ENCODE measurements around the gene HIC2.
"Not testable (repeated sequence)": the region's sequence is repeated elsewhere in the genome, so short reads cannot be mapped to it uniquely, and the experiment has no call there.

The HIC2 gene

DNA sequence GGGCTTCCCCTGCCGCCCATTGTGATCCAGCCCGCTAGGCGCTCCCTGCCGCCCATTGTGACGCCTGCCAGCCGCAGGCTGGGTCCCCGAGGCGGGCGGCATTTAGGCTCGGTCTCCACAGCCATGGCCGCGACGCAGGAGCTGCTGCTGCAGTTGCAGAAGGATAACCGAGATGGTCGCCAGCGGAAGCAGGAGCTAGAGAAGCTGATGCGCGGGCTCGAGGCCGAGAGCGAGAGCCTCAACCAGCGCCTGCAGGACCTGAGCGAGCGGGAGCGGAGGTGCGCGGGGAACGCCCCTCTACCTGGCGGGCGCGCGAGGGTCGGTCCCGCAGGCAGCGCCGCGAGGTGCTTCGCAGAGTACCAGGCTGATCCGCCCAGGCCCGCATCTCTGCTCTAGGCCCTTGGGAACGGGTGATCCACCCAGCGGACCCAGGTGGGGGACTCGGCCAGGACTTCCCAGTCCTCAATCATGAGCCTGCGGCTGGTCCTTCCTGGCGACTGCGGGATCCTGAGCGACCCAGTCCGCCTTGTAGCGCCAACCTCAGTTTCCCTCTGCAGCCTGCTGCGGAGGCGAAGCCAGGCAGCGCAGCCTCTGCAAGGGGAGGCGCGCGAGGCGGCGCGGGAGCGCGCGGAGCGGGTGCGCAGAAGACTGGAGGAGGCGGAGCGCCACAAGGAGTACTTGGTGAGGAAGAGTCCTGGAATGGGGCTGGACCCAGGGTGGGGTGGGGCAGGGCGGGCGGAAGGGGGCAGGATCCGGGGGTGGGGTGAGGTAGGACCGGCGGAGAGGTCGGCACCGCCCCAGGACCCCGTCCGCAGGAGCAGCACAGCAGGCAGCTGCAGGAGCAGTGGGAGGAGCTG, 50.4 kb downstream of the HIC2 start, which contains the start of gene TMEM191C:
TMEM191C (plus strand) TSS at position 51 of the 857 bp plus-strand sequence; CDS start at position 124, 73 bp downstream.
- H3K27me3 ChIP-seq (ENCODE audit: control insufficient read depth, insufficient read depth, low read length); H3K36me3 ChIP-seq (ENCODE audit: control insufficient read depth, insufficient read depth, low read length); H3K4me3 ChIP-seq (ENCODE audit: low read length); H3K4me1 ChIP-seq (ENCODE audit: control insufficient read depth, insufficient read depth, low read length); H3K9ac ChIP-seq (ENCODE audit: low read length); H3K9me3 ChIP-seq (ENCODE audit: control insufficient read depth, low read length): not testable (repeated sequence)

DNA sequence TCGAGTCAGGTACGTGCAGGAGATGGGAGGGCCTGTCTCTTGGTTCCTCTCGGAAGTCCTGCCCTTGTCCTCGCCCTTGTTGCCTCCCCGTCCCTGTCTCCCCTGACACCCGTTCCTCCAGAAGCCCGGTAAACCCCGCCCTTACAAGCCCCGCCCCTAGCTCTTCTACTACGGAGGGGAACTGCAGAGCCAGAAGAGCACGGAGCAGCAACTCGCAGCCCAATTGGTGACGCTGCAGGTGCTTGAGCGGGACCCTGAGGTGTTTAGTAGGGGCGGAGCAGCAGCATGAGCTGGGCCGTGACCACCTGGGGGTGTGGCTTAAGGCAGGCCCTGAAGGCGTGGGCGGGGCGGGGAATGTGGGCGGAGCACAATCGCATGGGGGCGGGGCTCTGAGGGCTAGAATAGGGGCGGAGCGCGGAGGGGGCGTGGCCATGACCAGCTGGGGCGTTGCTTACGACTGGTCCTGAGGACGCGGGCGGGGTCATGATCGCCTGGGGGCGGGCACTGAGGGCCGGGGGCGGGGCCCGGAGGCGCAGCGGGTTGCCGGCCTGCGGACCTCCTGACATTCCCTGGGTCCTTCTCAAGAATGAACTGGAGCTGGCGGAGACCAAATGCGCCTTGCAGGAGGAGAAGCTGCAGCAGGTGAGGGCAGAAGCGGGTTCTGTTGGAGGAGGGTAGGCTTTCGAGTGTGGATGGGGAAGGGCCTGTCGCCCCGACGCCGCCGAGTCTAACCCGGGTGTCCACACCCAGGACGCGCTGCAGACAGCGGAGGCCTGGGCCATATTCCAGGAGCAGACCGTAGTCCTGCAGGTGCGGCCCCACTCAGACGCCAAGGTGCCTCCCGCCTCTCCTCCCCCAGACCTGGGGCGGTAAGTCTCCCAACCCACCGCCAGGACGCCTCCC, 51.3 kb downstream of the HIC2 start:
- not testable (repeated sequence) for H3K36me3 ChIP-seq (ENCODE audit: control insufficient read depth, insufficient read depth, low read length); H3K9me3 ChIP-seq (ENCODE audit: control insufficient read depth, low read length); H3K4me1 ChIP-seq (ENCODE audit: control insufficient read depth, insufficient read depth, low read length); H3K4me3 ChIP-seq (ENCODE audit: low read length); H3K27me3 ChIP-seq (ENCODE audit: control insufficient read depth, insufficient read depth, low read length); H3K9ac ChIP-seq (ENCODE audit: low read length)

DNA sequence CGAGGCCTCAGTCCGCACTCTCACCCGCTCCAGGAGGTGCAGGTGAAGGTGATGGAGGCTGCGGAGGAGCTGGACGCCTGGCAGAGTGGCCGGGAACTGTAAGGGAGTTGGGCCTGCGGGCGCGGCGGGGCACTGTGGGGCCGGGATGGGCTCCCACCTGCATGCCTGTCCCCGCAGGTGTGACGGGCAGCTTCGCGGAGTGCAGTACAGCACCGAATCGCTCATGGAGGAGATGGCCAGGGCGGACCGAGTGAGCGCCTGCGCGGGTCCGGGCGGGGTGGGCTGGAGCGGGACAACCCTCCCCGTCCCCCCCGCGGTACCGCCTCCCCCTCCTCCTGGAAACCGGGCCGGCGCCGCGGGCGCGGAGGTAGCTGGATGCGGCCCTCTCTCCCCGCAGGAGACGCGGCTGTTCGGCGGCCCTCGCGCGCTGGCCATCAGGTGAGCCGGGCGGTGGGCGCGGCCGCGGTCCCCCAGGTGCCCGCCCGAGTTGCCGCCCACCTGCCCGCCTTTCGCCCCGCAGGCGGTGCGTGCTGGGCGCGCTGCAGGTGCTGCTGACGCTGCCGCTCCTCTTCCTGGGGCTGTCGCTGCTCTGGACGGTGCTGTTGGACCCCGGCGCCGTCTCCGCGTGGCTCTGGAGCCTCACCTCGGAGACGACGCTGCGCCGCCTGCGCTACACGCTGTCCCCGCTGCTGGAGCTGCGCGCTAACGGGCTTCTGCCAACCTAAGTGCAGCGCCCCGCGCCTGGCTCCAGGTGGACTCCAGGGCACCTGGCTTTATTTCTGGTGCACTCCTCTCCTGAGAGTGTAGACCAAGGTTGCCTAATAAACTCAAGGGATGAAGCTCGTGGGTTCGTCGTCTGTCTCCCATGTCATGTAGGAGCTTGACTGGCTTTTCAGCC, 52.2 kb downstream of the HIC2 start:
- H3K4me3 ChIP-seq (ENCODE audit: low read length); H3K9ac ChIP-seq (ENCODE audit: low read length); H3K4me1 ChIP-seq (ENCODE audit: control insufficient read depth, insufficient read depth, low read length); H3K9me3 ChIP-seq (ENCODE audit: control insufficient read depth, low read length); H3K27me3 ChIP-seq (ENCODE audit: control insufficient read depth, insufficient read depth, low read length); H3K36me3 ChIP-seq (ENCODE audit: control insufficient read depth, insufficient read depth, low read length): not testable (repeated sequence)

DNA sequence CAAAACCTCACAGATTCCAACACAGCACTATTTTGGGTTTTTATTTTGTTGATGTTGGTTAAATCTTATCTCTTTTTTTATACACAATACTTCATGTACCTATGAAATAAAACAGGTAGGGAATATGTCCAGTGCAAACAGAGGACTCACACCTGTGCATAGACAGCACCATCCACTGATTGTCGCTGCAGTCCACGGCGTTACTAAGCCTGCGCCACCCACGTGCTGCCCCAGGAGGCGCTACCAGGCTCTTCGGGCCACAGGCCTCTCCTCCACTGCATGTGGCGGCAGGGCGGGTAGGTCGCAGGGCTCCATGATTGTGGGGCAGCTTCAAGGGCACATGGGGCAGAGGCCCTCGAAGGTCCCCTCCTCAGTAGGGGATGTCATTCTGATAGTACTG, 55.8 kb downstream of the HIC2 start:
- not testable (repeated sequence) for H3K9ac ChIP-seq (ENCODE audit: low read length); H3K9me3 ChIP-seq (ENCODE audit: control insufficient read depth, low read length); H3K27me3 ChIP-seq (ENCODE audit: control insufficient read depth, insufficient read depth, low read length); H3K4me1 ChIP-seq (ENCODE audit: control insufficient read depth, insufficient read depth, low read length); H3K36me3 ChIP-seq (ENCODE audit: control insufficient read depth, insufficient read depth, low read length); H3K4me3 ChIP-seq (ENCODE audit: low read length)

DNA sequence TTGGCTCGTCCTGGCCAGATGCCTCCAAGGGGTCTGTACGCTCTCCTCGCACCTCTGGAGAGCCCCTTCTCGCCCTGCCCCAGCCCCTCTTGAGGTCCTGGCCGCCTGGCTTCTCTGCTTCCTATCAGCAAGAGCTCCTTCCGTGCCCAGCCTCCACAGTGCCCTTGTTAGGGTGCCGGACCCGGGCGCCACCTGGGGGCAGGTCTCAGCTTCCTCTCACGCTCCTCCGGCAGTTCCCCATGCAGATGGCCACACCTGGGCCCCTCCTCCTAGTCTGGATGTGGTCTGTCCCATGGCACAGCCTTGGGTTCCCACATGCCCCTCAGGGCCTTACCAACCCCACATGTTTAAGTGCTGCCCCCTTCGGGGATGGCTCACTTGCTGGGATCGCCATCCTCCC, 56.5 kb downstream of the HIC2 start:
- H3K9me3 ChIP-seq (ENCODE audit: control insufficient read depth, low read length); H3K27me3 ChIP-seq (ENCODE audit: control insufficient read depth, insufficient read depth, low read length); H3K4me1 ChIP-seq (ENCODE audit: control insufficient read depth, insufficient read depth, low read length); H3K9ac ChIP-seq (ENCODE audit: low read length); H3K4me3 ChIP-seq (ENCODE audit: low read length); H3K36me3 ChIP-seq (ENCODE audit: control insufficient read depth, insufficient read depth, low read length): not testable (repeated sequence)

DNA sequence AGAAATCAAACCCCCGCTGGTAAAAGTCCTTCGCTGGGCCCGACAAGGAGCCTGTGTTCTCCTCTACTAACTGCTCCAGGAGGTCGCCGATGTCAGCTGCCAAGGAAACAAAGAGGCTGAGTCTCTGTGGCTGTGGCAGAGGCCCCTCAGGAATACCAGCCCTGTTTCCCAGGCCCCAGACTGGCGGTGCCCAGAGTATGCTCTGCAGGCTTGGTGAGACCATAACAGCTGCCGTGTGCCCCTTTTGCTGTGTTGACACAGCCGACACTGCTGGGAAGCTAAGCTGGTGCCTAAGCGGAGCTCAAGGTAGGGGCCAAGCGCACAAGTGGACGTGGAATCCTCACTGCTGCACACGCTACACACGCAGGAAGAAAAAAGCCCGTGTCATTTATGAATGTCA, 66.9 kb downstream of the HIC2 start:
- H3K36me3 ChIP-seq (ENCODE audit: control insufficient read depth, insufficient read depth, low read length); H3K9me3 ChIP-seq (ENCODE audit: control insufficient read depth, low read length); H3K27me3 ChIP-seq (ENCODE audit: control insufficient read depth, insufficient read depth, low read length); H3K9ac ChIP-seq (ENCODE audit: low read length); H3K4me1 ChIP-seq (ENCODE audit: control insufficient read depth, insufficient read depth, low read length); H3K4me3 ChIP-seq (ENCODE audit: low read length): not testable (repeated sequence)

GRCh38 chr22:21487723-21488122, 70.6 kb downstream of the HIC2 start:
- H3K36me3 ChIP-seq (ENCODE audit: control insufficient read depth, insufficient read depth, low read length); H3K4me1 ChIP-seq (ENCODE audit: control insufficient read depth, insufficient read depth, low read length); H3K9me3 ChIP-seq (ENCODE audit: control insufficient read depth, low read length); H3K4me3 ChIP-seq (ENCODE audit: low read length); H3K9ac ChIP-seq (ENCODE audit: low read length); H3K27me3 ChIP-seq (ENCODE audit: control insufficient read depth, insufficient read depth, low read length): not testable (repeated sequence)

- not testable (repeated sequence) for H3K4me1 ChIP-seq (ENCODE audit: control insufficient read depth, insufficient read depth, low read length); H3K9me3 ChIP-seq (ENCODE audit: control insufficient read depth, low read length); H3K36me3 ChIP-seq (ENCODE audit: control insufficient read depth, insufficient read depth, low read length); H3K9ac ChIP-seq (ENCODE audit: low read length); H3K4me3 ChIP-seq (ENCODE audit: low read length); H3K27me3 ChIP-seq (ENCODE audit: control insufficient read depth, insufficient read depth, low read length)
Measured at GRCh38 chr22:21489149-21489680, 72.0 kb downstream of the HIC2 start.

- H3K4me1 ChIP-seq (ENCODE audit: control insufficient read depth, insufficient read depth, low read length); H3K36me3 ChIP-seq (ENCODE audit: control insufficient read depth, insufficient read depth, low read length); H3K9me3 ChIP-seq (ENCODE audit: control insufficient read depth, low read length); H3K4me3 ChIP-seq (ENCODE audit: low read length); H3K27me3 ChIP-seq (ENCODE audit: control insufficient read depth, insufficient read depth, low read length); H3K9ac ChIP-seq (ENCODE audit: low read length): not testable (repeated sequence)
Measured at GRCh38 chr22:21490556-21490955, 73.4 kb downstream of the HIC2 start.

DNA sequence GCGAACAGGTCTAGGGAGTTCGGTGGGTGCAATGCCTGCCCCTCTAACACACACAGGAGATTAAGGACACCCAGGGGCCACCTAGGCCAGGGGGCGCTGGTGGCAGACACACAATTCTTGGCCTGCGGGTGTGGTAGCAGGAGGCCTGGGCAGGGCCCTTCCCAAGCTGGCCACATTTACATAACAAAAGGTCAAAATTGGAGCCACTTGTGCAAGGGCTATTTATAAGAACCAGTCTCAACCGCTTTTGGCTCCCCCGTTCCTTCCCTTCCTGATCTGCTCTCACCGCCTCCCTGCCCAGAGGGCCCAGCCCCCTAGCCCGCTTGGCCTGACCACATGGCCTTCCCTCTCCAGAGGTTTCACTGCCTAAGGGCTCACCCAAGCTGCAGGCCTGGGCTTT, 75.1 kb downstream of the HIC2 start:
- H3K27me3 ChIP-seq (ENCODE audit: control insufficient read depth, insufficient read depth, low read length); H3K36me3 ChIP-seq (ENCODE audit: control insufficient read depth, insufficient read depth, low read length); H3K4me3 ChIP-seq (ENCODE audit: low read length); H3K9ac ChIP-seq (ENCODE audit: low read length); H3K9me3 ChIP-seq (ENCODE audit: control insufficient read depth, low read length); H3K4me1 ChIP-seq (ENCODE audit: control insufficient read depth, insufficient read depth, low read length): not testable (repeated sequence)

DNA sequence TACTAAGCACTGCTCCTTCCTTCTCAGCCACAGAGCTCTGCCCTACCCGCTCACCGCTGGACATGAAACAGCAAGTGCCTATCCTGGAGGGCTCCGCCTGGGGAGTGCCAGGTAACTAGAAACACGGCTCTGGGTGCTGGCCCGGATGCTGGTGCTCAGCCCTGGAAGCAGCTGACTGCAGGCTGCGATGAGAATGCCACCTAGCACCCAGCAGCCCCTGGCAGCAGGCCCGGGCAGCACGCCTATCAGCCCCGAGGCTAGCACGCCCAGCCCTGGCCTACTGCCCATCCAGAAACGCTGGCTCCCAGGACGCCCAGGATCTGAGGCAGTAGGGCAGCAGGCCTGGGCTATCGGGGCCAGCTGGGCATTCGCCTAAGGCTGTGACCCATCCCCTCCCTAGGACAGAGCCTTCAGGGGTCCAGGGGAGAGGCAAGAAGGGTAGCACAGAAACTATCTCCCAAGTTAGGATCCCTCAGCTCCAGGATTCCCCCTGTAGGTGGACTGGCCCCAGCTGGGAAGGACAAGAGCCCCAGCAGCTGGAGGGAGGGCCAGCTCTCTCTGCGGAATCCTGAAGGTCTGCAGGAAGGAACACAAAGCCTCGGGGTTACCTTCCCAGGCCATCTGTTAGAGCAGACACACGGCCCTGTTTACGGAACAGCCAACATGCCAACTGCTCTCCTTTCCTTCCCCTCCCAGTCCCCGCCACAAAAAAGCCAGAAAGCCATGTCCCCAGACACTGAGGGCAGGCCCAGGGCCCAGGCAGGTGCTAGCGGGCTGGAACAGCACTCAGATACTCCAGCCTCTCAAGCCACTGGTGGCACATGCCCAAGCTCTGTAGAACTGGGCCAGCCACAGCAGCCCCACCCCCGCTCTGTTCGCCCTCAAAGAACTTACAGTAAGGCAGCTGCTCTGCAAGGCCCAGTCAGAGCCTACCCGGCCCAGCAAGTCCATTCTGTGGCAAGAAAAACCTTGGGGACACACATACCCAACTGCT, 76.9 kb downstream of the HIC2 start:
- H3K9me3 ChIP-seq (ENCODE audit: control insufficient read depth, low read length); H3K36me3 ChIP-seq (ENCODE audit: control insufficient read depth, insufficient read depth, low read length); H3K4me3 ChIP-seq (ENCODE audit: low read length); H3K9ac ChIP-seq (ENCODE audit: low read length); H3K27me3 ChIP-seq (ENCODE audit: control insufficient read depth, insufficient read depth, low read length); H3K4me1 ChIP-seq (ENCODE audit: control insufficient read depth, insufficient read depth, low read length): not testable (repeated sequence)
